Measurements from ENCODE around the gene GRIA3.

GRCh38 chrX:123348468-123348867 is 164.4 kb downstream of the GRIA3 start:
- no peak for TF ChIP-seq POLR2A (IDR thresholded peaks at IDR 0.05)
- TF ChIP-seq CTCF (IDR thresholded peaks at IDR 0.05) = no peak
